H1 (cell line): ENCODE results near the gene SMTN. TPM values are rescaled to one million over a fixed set of nuclear protein-coding genes. Genes with fewer than 3 reads are reported as not detected.
A peak's percentile ranks its signal among the peaks of the same experiment; 100 is the strongest.

Experiments
- BCL11A ChIP-seq, 2 experiments: IDR thresholded peaks; one replicate each; pipeline ENCODE4 v1.6.1; 2011; ENCODE audit warnings: low read depth in 2 of 2, low read length in 2 of 2, mild to moderate bottlenecking in 2 of 2
- BRCA1 ChIP-seq: IDR thresholded peaks from 2 replicates; pipeline ENCODE4 v1.6.1; 2012; ENCODE audit warnings: low read depth, low read length, improper control_type of control experiment
- CEBPB ChIP-seq: IDR thresholded peaks from 2 replicates; pipeline ENCODE4 v1.6.1; 2012; ENCODE audit warnings: low read depth, low read length
- CHD2 ChIP-seq: IDR thresholded peaks from 2 replicates; pipeline ENCODE4 v1.6.1; 2012; ENCODE audit warnings: low read length, improper control_type of control experiment
- E2F6 ChIP-seq: IDR thresholded peaks from 2 replicates; pipeline ENCODE4 v1.6.1; 2012; ENCODE audit warnings: inconsistent platforms
- GABPA ChIP-seq: IDR thresholded peaks from 2 replicates; pipeline ENCODE4 v1.6.1; 2011; ENCODE audit warnings: mild to moderate bottlenecking, low read length, moderate library complexity, borderline replicate concordance; ENCODE audit not compliant: insufficient read depth
- HDAC2 ChIP-seq, 2 experiments: fragments of 300-600 bp in 1 of 2; sonication (generic) in 1 of 2; IDR thresholded peaks; 2 replicates each; pipeline ENCODE4 v1.6.1; 2011 to 2012; ENCODE audit warnings: low read depth in 2 of 2, low read length in 2 of 2, mild to moderate bottlenecking in 2 of 2, moderate library complexity in 2 of 2, borderline replicate concordance in 1 of 2, inconsistent platforms in 1 of 2
- JUN ChIP-seq: IDR thresholded peaks from 2 replicates; pipeline ENCODE4 v1.6.1; 2011; ENCODE audit warnings: low read depth, mild to moderate bottlenecking, improper control_type of control experiment, low read length
- KDM1A ChIP-seq: fragments of 200-600, 300-600 bp; sonication (generic); IDR thresholded peaks from 2 replicates; pipeline ENCODE4 v1.7.1; 2016; ENCODE audit warnings: mild to moderate bottlenecking, low read length, borderline replicate concordance
- KDM4A ChIP-seq: IDR thresholded peaks from one replicate; pipeline ENCODE4 v1.7.1; 2012; ENCODE audit warnings: low read depth, mild to moderate bottlenecking, moderate library complexity, low read length, inconsistent platforms; ENCODE audit not compliant: severe bottlenecking
- MAFK ChIP-seq: IDR thresholded peaks from 2 replicates; pipeline ENCODE4 v1.6.1; 2012; ENCODE audit warnings: low read depth, mild to moderate bottlenecking, improper control_type of control experiment, low read length
- NANOG ChIP-seq: IDR thresholded peaks from 2 replicates; pipeline ENCODE4 v1.6.1; 2011; ENCODE audit warnings: low read length, low read depth, mild to moderate bottlenecking, inconsistent platforms; ENCODE audit not compliant: insufficient read depth, poor library complexity, severe bottlenecking
- POLR2AphosphoS5 ChIP-seq: IDR thresholded peaks from 2 replicates; pipeline ENCODE4 v1.6.1; 2011; ENCODE audit warnings: low read depth, low read length
- RBBP5 ChIP-seq: IDR thresholded peaks from 2 replicates; pipeline ENCODE4 v1.7.1; 2012; ENCODE audit warnings: low read depth, mild to moderate bottlenecking, inconsistent platforms, low read length, moderate library complexity, borderline replicate concordance
- RFX5 ChIP-seq: IDR thresholded peaks from 2 replicates; pipeline ENCODE4 v1.6.1; 2011; ENCODE audit warnings: low read depth, low read length, improper control_type of control experiment, borderline replicate concordance
- SAP30 ChIP-seq: fragments of 300-600 bp; sonication (generic); IDR thresholded peaks from 2 replicates; pipeline ENCODE4 v1.7.1; 2012; ENCODE audit warnings: low read length, moderate library complexity, mild to moderate bottlenecking, inconsistent platforms; ENCODE audit not compliant: insufficient read depth, insufficient replicate concordance
- SIX5 ChIP-seq: IDR thresholded peaks from 2 replicates; pipeline ENCODE4 v1.6.1; 2011; ENCODE audit warnings: mild to moderate bottlenecking, low read depth, low read length
- SP2 ChIP-seq: IDR thresholded peaks from 2 replicates; pipeline ENCODE4 v1.6.1; 2012; ENCODE audit warnings: mild to moderate bottlenecking, low read length, inconsistent platforms
- SRF ChIP-seq: IDR thresholded peaks from 2 replicates; pipeline ENCODE4 v1.6.1; 2011; ENCODE audit warnings: mild to moderate bottlenecking, low read depth, low read length, moderate library complexity
- SUZ12 ChIP-seq: fragments of 200-600 bp; sonication (generic); IDR thresholded peaks from 2 replicates; pipeline ENCODE4 v1.6.1; 2012; ENCODE audit warnings: mild to moderate bottlenecking, inconsistent platforms, low read length, moderate library complexity, mixed read lengths
- YY1 ChIP-seq: IDR thresholded peaks from 2 replicates; pipeline ENCODE4 v1.6.1; 2011; ENCODE audit warnings: low read depth, mild to moderate bottlenecking, low read length
- polyA plus RNA-seq, 7 experiments: library from polyadenylated mRNA; depleted of rRNA in 3 of 7; stranded (reverse) in 5 of 7; unstranded in 2 of 7; fragments of >200 nt in 5 of 7; fragments of 200-250 nt in 2 of 7; gene quantifications; 1 replicate in 5 of 7; 2 replicates in 1 of 7; 4 replicates in 1 of 7; pipeline versions ENCODE4 v1.2.1 to v1.2.3, GENCODE V29; 2011 to 2013; ENCODE audit warnings: missing spikeins in 2 of 7, mixed read lengths in 2 of 7
- total RNA-seq: library from RNA; stranded (reverse); fragmentation: NEBNext Ultra II Directional; extraction: Animal tissue kit (Norgen Biotek cat#: 25700); gene quantifications from 2 replicates; pipeline ENCODE4 v1.2.1, GENCODE V29; 2021
- TF ChIP-seq, protein P1 (sequence below), 3 experiments: IDR thresholded peaks; 1 replicate in 2 of 3; 2 replicates in 1 of 3; pipeline versions ENCODE4 v1.5.1 to v1.6.1; 2011; ENCODE audit warnings: low read length in 3 of 3, mild to moderate bottlenecking in 3 of 3, inconsistent platforms in 2 of 3, low read depth in 1 of 3, moderate library complexity in 1 of 3; ENCODE audit not compliant: insufficient read depth in 1 of 3; ENCODE audit errors: control extremely low read depth in 1 of 3

Gene SMTN
- total and polyA plus RNA-seq, 2 of the 8 experiments (the other 6 are each of a cell fraction or from before 2014, with no cell fraction given) = 12.3 to 20.8 TPM

DNA sequence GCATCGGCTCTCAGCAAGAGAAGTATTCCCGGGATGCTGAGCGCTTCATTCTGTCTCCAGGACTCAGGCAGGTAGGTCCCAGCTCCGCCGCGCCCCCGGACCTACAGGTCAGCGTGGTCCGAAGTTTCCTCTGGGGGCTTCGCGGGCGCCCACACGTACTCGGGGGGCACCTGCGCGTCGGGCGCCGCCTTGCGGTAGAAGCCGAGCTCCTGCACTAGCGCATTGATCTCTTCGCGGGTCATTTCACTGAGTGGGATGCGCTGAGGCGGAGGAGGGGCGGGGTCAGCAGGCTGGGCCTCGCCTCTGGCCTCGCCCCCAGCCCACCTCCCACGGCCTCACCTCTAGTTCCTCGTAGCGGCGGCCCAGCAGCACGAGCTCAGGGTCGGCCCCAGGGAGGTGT, 23.8 kb downstream of the SMTN start (continued):
- TF ChIP-seq CHD2 = peak; percentile 88
- TF ChIP-seq KDM4A = no peak
- TF ChIP-seq, protein P1, sequence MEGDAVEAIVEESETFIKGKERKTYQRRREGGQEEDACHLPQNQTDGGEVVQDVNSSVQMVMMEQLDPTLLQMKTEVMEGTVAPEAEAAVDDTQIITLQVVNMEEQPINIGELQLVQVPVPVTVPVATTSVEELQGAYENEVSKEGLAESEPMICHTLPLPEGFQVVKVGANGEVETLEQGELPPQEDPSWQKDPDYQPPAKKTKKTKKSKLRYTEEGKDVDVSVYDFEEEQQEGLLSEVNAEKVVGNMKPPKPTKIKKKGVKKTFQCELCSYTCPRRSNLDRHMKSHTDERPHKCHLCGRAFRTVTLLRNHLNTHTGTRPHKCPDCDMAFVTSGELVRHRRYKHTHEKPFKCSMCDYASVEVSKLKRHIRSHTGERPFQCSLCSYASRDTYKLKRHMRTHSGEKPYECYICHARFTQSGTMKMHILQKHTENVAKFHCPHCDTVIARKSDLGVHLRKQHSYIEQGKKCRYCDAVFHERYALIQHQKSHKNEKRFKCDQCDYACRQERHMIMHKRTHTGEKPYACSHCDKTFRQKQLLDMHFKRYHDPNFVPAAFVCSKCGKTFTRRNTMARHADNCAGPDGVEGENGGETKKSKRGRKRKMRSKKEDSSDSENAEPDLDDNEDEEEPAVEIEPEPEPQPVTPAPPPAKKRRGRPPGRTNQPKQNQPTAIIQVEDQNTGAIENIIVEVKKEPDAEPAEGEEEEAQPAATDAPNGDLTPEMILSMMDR (IDR thresholded peaks at IDR 0.05; ENCODE audit: control extremely low read depth in 1 of 3, insufficient read depth in 1 of 3, low read depth in 1 of 3, low read length in 3 of 3) = peak; percentile 89 to 92 (median 89)
- TF ChIP-seq KDM1A = 0 out of 2 replicates have a peak, but pooled peaks have one; percentile 36
- no peak for TF ChIP-seq SRF
- peak; percentile 45; the same call in 1 of the 2 replicates for TF ChIP-seq CEBPB
- no peak; the same call in 1 of the 2 replicates for TF ChIP-seq POLR2AphosphoS5
- TF ChIP-seq SP2 = no peak
- TF ChIP-seq NANOG = no peak
- 0 out of 2 replicates have a peak, but pooled peaks have one; percentile 21 for TF ChIP-seq BRCA1
- no peak for TF ChIP-seq SAP30
- TF ChIP-seq YY1 = no peak
- TF ChIP-seq RFX5 = no peak
- TF ChIP-seq RBBP5 = no peak
- no peak for TF ChIP-seq SIX5
- no peak; a peak in 1 of 4 replicates for TF ChIP-seq HDAC2 (IDR thresholded peaks at IDR 0.05; ENCODE audit: borderline replicate concordance in 1 of 2, low read depth in 2 of 2, low read length in 2 of 2)
- TF ChIP-seq E2F6 = peak; percentile 68
- no peak for TF ChIP-seq GABPA
- TF ChIP-seq SUZ12 = no peak
- TF ChIP-seq BCL11A (IDR thresholded peaks at IDR 0.05; ENCODE audit: low read depth in 2 of 2, low read length in 2 of 2) = no peak
- no peak for TF ChIP-seq JUN
- no peak for TF ChIP-seq MAFK
